ENCODE data around the gene ADCK1. TPM values are rescaled to one million over a fixed set of nuclear protein-coding genes. Genes with fewer than 3 reads are reported as not detected.

The ADCK1 gene
- total RNA-seq, 1 donor from 2014 or later, result 10.3 TPM

DNA sequence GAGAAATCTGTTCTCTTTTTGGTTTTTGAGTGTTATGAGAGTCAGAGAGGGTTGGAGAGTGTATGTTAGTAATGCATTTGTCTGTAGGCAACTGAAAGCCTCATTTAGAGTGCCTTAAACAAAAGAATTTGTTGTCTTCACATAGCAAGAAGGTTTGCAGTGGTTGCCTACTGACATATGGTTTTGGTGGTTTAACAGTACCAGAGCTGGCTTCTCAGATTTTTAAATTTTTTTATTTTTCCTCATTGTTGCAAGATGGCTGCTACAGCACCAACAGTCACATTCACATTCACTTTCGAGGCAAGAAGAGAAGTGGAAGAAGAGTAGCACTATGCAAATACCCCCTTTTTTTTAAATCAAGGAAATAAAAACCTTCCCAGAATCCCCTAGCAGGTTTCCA, 106.5 kb downstream of the ADCK1 start:
- Histone ChIP-seq H3K27me3 (ENCODE audit: low read depth) (no peaks in the 10 kb centered on the region), H3K27ac (replicated peaks) (no peak overlapping the region), H3K9me3 (replicated peaks) (peaks cover 5% of the 10 kb centered on the region), H3K4me3 (no peak overlapping the region), H3K36me3 (peaks cover 10% of the 10 kb centered on the region), H3K4me1 (no peaks in the 10 kb centered on the region)
- TF ChIP-seq, protein P1, sequence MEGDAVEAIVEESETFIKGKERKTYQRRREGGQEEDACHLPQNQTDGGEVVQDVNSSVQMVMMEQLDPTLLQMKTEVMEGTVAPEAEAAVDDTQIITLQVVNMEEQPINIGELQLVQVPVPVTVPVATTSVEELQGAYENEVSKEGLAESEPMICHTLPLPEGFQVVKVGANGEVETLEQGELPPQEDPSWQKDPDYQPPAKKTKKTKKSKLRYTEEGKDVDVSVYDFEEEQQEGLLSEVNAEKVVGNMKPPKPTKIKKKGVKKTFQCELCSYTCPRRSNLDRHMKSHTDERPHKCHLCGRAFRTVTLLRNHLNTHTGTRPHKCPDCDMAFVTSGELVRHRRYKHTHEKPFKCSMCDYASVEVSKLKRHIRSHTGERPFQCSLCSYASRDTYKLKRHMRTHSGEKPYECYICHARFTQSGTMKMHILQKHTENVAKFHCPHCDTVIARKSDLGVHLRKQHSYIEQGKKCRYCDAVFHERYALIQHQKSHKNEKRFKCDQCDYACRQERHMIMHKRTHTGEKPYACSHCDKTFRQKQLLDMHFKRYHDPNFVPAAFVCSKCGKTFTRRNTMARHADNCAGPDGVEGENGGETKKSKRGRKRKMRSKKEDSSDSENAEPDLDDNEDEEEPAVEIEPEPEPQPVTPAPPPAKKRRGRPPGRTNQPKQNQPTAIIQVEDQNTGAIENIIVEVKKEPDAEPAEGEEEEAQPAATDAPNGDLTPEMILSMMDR (IDR thresholded peaks at IDR 0.05; ENCODE audit: borderline replicate concordance), result no peak
- DNase-seq, result no peak
- intact Hi-C loops (cut with micrococcal nuclease), result no loop called here

DNA sequence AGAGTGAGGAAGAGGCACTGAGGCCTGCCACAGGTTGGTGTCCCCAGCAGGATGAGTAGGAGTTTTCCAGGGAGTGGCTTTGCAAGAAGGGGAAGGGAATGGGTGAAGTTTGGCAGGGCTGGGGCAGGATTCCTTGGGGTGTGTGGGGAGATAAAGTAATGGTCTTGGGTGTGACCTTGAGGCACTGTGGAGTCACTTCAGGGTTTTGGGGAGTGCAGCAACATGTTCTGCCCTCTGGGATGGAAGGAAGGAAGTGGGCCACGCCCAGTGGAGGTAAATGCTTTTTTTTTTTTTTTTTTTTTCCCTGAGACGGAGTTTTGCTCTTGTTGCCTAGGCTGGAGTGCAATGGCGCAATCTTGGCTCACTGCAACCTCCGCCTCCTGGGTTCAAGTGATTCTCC, 108.9 kb downstream of the ADCK1 start:
- H3K4me1 ChIP-seq, result no peaks in the 10 kb centered on the region
- H3K27ac ChIP-seq (replicated peaks), result no peak overlapping the region
- peaks cover 5% of the 10 kb centered on the region for H3K9me3 ChIP-seq (replicated peaks)
- H3K27me3 ChIP-seq (ENCODE audit: low read depth), result no peaks in the 10 kb centered on the region
- no peak for DNase-seq
- peaks cover 10% of the 10 kb centered on the region for H3K36me3 ChIP-seq
- intact Hi-C loops (cut with micrococcal nuclease), result no loop called here
- no peak overlapping the region for H3K4me3 ChIP-seq
- TF ChIP-seq, protein P1 (IDR thresholded peaks at IDR 0.05; ENCODE audit: borderline replicate concordance), result no peak

GRCh38 chr14:77909911-77910310, 110.0 kb downstream of the ADCK1 start:
- DNase-seq, result no peak
- H3K4me1 ChIP-seq, result no peaks in the 10 kb centered on the region
- no peak overlapping the region for H3K4me3 ChIP-seq
- H3K36me3 ChIP-seq, result peaks cover 14% of the 10 kb centered on the region
- intact Hi-C loops (cut with micrococcal nuclease), result no loop called here
- H3K27me3 ChIP-seq (ENCODE audit: low read depth), result no peaks in the 10 kb centered on the region
- no peak overlapping the region for H3K27ac ChIP-seq (replicated peaks)
- TF ChIP-seq, protein P1 (IDR thresholded peaks at IDR 0.05; ENCODE audit: borderline replicate concordance), result no peak
- peaks cover 5% of the 10 kb centered on the region for H3K9me3 ChIP-seq (replicated peaks)

DNA sequence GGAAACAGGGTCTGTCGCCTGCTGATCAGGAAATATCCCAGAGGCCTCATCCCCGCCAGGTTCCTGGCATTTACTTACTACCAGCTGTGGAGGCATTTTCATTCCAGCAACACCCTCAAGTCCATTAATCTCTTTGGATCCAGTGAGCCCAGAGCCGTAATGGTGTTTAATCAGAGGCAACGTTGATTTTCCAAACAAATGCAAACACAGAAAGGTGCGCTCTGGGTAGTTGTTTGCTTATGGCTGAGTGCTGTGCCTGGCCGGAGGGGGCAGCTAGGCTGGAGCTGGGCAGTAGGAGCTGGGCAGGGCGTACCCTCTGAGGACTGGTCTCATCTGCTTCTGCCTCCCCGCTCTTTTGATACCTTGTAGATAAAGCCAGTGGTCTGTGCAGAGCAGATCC, 110.6 kb downstream of the ADCK1 start:
- no peak overlapping the region for H3K27ac ChIP-seq (replicated peaks)
- peaks cover 14% of the 10 kb centered on the region for H3K36me3 ChIP-seq
- H3K27me3 ChIP-seq (ENCODE audit: low read depth), result no peaks in the 10 kb centered on the region
- intact Hi-C loops (cut with micrococcal nuclease), result no loop called here
- no peak for DNase-seq
- TF ChIP-seq, protein P1 (IDR thresholded peaks at IDR 0.05; ENCODE audit: borderline replicate concordance), result no peak
- H3K4me1 ChIP-seq, result no peaks in the 10 kb centered on the region
- H3K4me3 ChIP-seq, result no peak overlapping the region
- peaks cover 5% of the 10 kb centered on the region for H3K9me3 ChIP-seq (replicated peaks)

DNA sequence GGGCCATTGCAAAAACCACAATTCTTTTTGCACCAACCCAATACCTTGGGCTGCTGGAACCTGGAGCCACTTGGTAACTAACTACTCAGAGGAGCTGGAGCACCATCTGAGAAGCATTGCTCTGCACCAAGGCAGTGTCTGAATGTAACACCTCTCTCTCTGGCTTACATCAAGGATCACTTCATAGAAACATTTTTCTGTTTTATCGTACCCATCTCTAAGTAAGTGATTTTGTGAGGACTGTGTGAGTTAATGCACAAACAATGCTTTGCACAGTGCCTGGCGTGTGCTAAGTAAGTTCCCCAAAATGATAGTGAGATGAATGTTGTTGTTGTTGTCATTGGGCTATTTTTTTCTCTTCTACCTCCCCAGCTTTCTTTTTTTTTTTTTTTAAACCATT, 111.4 kb downstream of the ADCK1 start:
- H3K27me3 ChIP-seq (ENCODE audit: low read depth), result no peaks in the 10 kb centered on the region
- TF ChIP-seq, protein P1 (IDR thresholded peaks at IDR 0.05; ENCODE audit: borderline replicate concordance), result no peak
- peaks cover 7% of the 10 kb centered on the region for H3K36me3 ChIP-seq
- H3K4me3 ChIP-seq, result no peak overlapping the region
- H3K9me3 ChIP-seq (replicated peaks), result peaks cover 1% of the 10 kb centered on the region
- intact Hi-C loops (cut with micrococcal nuclease), result no loop called here
- no peaks in the 10 kb centered on the region for H3K4me1 ChIP-seq
- DNase-seq, result no peak
- no peak overlapping the region for H3K27ac ChIP-seq (replicated peaks)

Measured in left ventricle myocardium inferior (tissue), 1 donor.